ENCODE results near the gene SFTPA2.
"Not testable (repeated sequence)": the region's sequence is repeated elsewhere in the genome, so short reads cannot be mapped to it uniquely, and the experiment has no call there.

SFTPA2 gene

GRCh38 chr10:79594565-79594964 is 34.4 kb upstream of the SFTPA2 start:
- H3K79me1 ChIP-seq (ENCODE audit: low read length); H3K4me3 ChIP-seq (ENCODE audit: low read depth, low read length); H4K8ac ChIP-seq (ENCODE audit: low read depth, low read length); H3K79me2 ChIP-seq (ENCODE audit: control insufficient read depth, insufficient read depth, low read length, poor library complexity); H2AFZ ChIP-seq (ENCODE audit: insufficient read depth, low read length, poor library complexity); H2BK120ac ChIP-seq (ENCODE audit: insufficient read depth, low read length, poor library complexity); H3K4me2 ChIP-seq (ENCODE audit: low read length); H3K4ac ChIP-seq (ENCODE audit: low read depth, low read length); DNase-seq; H2BK5ac ChIP-seq (ENCODE audit: low read depth, low read length, poor library complexity); H2AK5ac ChIP-seq (ENCODE audit: low read length); H3K23ac ChIP-seq (ENCODE audit: low read length); H3K18ac ChIP-seq (ENCODE audit: low read length); H3K14ac ChIP-seq (ENCODE audit: low read length); H3K27ac ChIP-seq (ENCODE audit: low read depth, low read length); H3K9ac ChIP-seq (ENCODE audit: low read length); H3K36me3 ChIP-seq (ENCODE audit: control insufficient read depth in 1 of 2, insufficient read depth in 2 of 2, low read length in 2 of 2); H3K9me3 ChIP-seq (ENCODE audit: insufficient read depth, low read depth, low read length); H2BK12ac ChIP-seq (ENCODE audit: low read length); H4K12ac ChIP-seq (ENCODE audit: low read depth, low read length); H3K4me1 ChIP-seq (ENCODE audit: control insufficient read depth in 1 of 2, insufficient read depth in 2 of 2, low read length in 2 of 2); H3K27me3 ChIP-seq (ENCODE audit: insufficient read depth, low read length); H4K91ac ChIP-seq (ENCODE audit: low read depth, low read length): not testable (repeated sequence)
- WGBS (ENCODE audit: extremely low coverage, insufficient coverage, insufficient read length) = no CpG with 5 or more reads among the region's 3 CpGs

GRCh38 chr10:79593377-79593776 is 33.2 kb upstream of the SFTPA2 start:
- no peak overlapping the region for H2BK12ac ChIP-seq (ENCODE audit: low read length)
- H2AFZ ChIP-seq (ENCODE audit: insufficient read depth, low read length, poor library complexity) = no peak overlapping the region
- H3K4me2 ChIP-seq (ENCODE audit: low read length) = no peak overlapping the region
- no CpG with 5 or more reads among the region's 1 CpG for WGBS (ENCODE audit: extremely low coverage, insufficient coverage, insufficient read length)
- H4K8ac ChIP-seq (ENCODE audit: low read depth, low read length) = no peak overlapping the region
- H3K9ac ChIP-seq (ENCODE audit: low read length) = no peak overlapping the region
- H4K91ac ChIP-seq (ENCODE audit: low read depth, low read length) = no peak overlapping the region
- no peak overlapping the region for H3K27ac ChIP-seq (ENCODE audit: low read depth, low read length)
- no peak overlapping the region for H2BK5ac ChIP-seq (ENCODE audit: low read depth, low read length, poor library complexity)
- peaks cover 2% of the 10 kb centered on the region for H3K9me3 ChIP-seq (ENCODE audit: insufficient read depth, low read depth, low read length)
- no peak overlapping the region for H4K12ac ChIP-seq (ENCODE audit: low read depth, low read length)
- no peaks in the 10 kb centered on the region for H3K36me3 ChIP-seq (ENCODE audit: control insufficient read depth in 1 of 2, insufficient read depth in 2 of 2, low read length in 2 of 2)
- H3K4ac ChIP-seq (ENCODE audit: low read depth, low read length) = no peak overlapping the region
- H2AK5ac ChIP-seq (ENCODE audit: low read length) = no peak overlapping the region
- H3K27me3 ChIP-seq (ENCODE audit: insufficient read depth, low read length) = no peaks in the 10 kb centered on the region
- no peaks in the 10 kb centered on the region for H3K79me2 ChIP-seq (ENCODE audit: control insufficient read depth, insufficient read depth, low read length, poor library complexity)
- H3K23ac ChIP-seq (ENCODE audit: low read length) = no peak overlapping the region
- no peaks in the 10 kb centered on the region for H3K79me1 ChIP-seq (ENCODE audit: low read length)
- no peak overlapping the region for H3K18ac ChIP-seq (ENCODE audit: low read length)
- DNase-seq = no peak
- H3K14ac ChIP-seq (ENCODE audit: low read length) = no peak overlapping the region
- no peaks in the 10 kb centered on the region for H3K4me1 ChIP-seq (ENCODE audit: control insufficient read depth in 1 of 2, insufficient read depth in 2 of 2, low read length in 2 of 2)
- H3K4me3 ChIP-seq (ENCODE audit: low read depth, low read length) = no peak overlapping the region
- no peak overlapping the region for H2BK120ac ChIP-seq (ENCODE audit: insufficient read depth, low read length, poor library complexity)

GRCh38 chr10:79588800-79589199 is 28.6 kb upstream of the SFTPA2 start:
- Histone ChIP-seq H3K4me1 (ENCODE audit: control insufficient read depth in 1 of 2, insufficient read depth in 2 of 2, low read length in 2 of 2) (no peaks in the 10 kb centered on the region), H3K9ac (ENCODE audit: low read length) (no peak overlapping the region), H4K91ac (ENCODE audit: low read depth, low read length) (no peak overlapping the region), H2AK5ac (ENCODE audit: low read length) (no peak overlapping the region), H4K8ac (ENCODE audit: low read depth, low read length) (no peak overlapping the region), H2BK120ac (ENCODE audit: insufficient read depth, low read length, poor library complexity) (no peak overlapping the region), H3K4ac (ENCODE audit: low read depth, low read length) (no peak overlapping the region), H3K4me2 (ENCODE audit: low read length) (no peak overlapping the region), H2BK5ac (ENCODE audit: low read depth, low read length, poor library complexity) (no peak overlapping the region), H3K27me3 (ENCODE audit: insufficient read depth, low read length) (no peaks in the 10 kb centered on the region), H3K9me3 (ENCODE audit: insufficient read depth, low read depth, low read length) (no peaks in the 10 kb centered on the region), H3K36me3 (ENCODE audit: control insufficient read depth in 1 of 2, insufficient read depth in 2 of 2, low read length in 2 of 2) (no peaks in the 10 kb centered on the region), H4K12ac (ENCODE audit: low read depth, low read length) (no peak overlapping the region), H3K79me1 (ENCODE audit: low read length) (no peaks in the 10 kb centered on the region), H3K27ac (ENCODE audit: low read depth, low read length) (no peak overlapping the region), H3K23ac (ENCODE audit: low read length) (no peak overlapping the region), H2AFZ (ENCODE audit: insufficient read depth, low read length, poor library complexity) (no peak overlapping the region), H3K79me2 (ENCODE audit: control insufficient read depth, insufficient read depth, low read length, poor library complexity) (no peaks in the 10 kb centered on the region), H3K14ac (ENCODE audit: low read length) (no peak overlapping the region), H3K18ac (ENCODE audit: low read length) (no peak overlapping the region), H2BK12ac (ENCODE audit: low read length) (no peak overlapping the region), H3K4me3 (ENCODE audit: low read depth, low read length) (no peak overlapping the region)
- no peak for DNase-seq

DNA sequence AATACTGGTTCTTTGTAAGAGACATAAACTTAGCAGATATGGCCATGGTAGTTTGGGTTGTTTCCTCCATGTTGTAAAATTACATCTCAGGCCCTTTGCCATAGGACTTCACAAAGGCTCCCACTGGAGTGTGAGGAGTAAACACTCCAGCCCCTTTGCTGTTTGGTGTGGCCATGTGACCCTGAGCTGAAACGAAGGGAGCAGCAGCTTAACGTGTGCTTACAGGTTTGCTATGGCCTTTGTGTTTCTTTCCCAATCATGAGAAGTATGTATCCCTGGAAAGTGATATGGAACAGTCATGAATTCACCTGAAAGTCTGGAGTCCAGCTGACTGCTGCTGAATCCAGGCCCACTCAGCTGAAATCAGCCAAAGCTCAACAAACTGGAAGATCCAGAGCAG is 26.7 kb upstream of the SFTPA2 start:
- Histone ChIP-seq H2BK5ac (ENCODE audit: low read depth, low read length, poor library complexity) (no peak overlapping the region), H3K36me3 (ENCODE audit: control insufficient read depth in 1 of 2, insufficient read depth in 2 of 2, low read length in 2 of 2) (no peaks in the 10 kb centered on the region)
- no peak for DNase-seq

More for the DNA sequence above, 26.7 kb upstream of the SFTPA2 start:
- Histone ChIP-seq H3K9me3 (ENCODE audit: insufficient read depth, low read depth, low read length) (no peaks in the 10 kb centered on the region), H4K91ac (ENCODE audit: low read depth, low read length) (no peak overlapping the region), H2AK5ac (ENCODE audit: low read length) (no peak overlapping the region), H2AFZ (ENCODE audit: insufficient read depth, low read length, poor library complexity) (no peak overlapping the region), H3K27me3 (ENCODE audit: insufficient read depth, low read length) (no peaks in the 10 kb centered on the region), H3K4me3 (ENCODE audit: low read depth, low read length) (no peak overlapping the region), H2BK12ac (ENCODE audit: low read length) (no peak overlapping the region), H3K27ac (ENCODE audit: low read depth, low read length) (no peak overlapping the region), H3K23ac (ENCODE audit: low read length) (no peak overlapping the region), H3K79me2 (ENCODE audit: control insufficient read depth, insufficient read depth, low read length, poor library complexity) (no peaks in the 10 kb centered on the region), H4K8ac (ENCODE audit: low read depth, low read length) (no peak overlapping the region), H3K79me1 (ENCODE audit: low read length) (no peaks in the 10 kb centered on the region), H2BK120ac (ENCODE audit: insufficient read depth, low read length, poor library complexity) (no peak overlapping the region), H4K12ac (ENCODE audit: low read depth, low read length) (peak overlapping the region; percentile 43), H3K9ac (ENCODE audit: low read length) (no peak overlapping the region), H3K18ac (ENCODE audit: low read length) (no peak overlapping the region), H3K4me2 (ENCODE audit: low read length) (no peak overlapping the region), H3K4ac (ENCODE audit: low read depth, low read length) (no peak overlapping the region), H3K14ac (ENCODE audit: low read length) (no peak overlapping the region), H3K4me1 (ENCODE audit: control insufficient read depth in 1 of 2, insufficient read depth in 2 of 2, low read length in 2 of 2) (no peaks in the 10 kb centered on the region)
- no CpG with 5 or more reads among the region's 2 CpGs for WGBS (ENCODE audit: extremely low coverage, insufficient coverage, insufficient read length)
